Epithelial cell of esophagus (primary cell): ENCODE data around the gene RAPGEF5.

Experiments used
- DNase-seq: peaks from one replicate; pipeline ENCODE4 v3.0.0; 2010; ENCODE audit warnings: low read depth
- H3K4me3 ChIP-seq: 2 replicates; pipeline ENCODE4 v1.5.1; 2011; ENCODE audit warnings: mild to moderate bottlenecking, low read length, control low read depth
- CTCF ChIP-seq: IDR thresholded peaks from 2 replicates; pipeline ENCODE4 v1.5.1; 2011; ENCODE audit warnings: low read depth, mild to moderate bottlenecking, low read length, control low read depth, inconsistent platforms; ENCODE audit not compliant: insufficient read depth; ENCODE audit errors: missing control alignments

The RAPGEF5 gene

DNA sequence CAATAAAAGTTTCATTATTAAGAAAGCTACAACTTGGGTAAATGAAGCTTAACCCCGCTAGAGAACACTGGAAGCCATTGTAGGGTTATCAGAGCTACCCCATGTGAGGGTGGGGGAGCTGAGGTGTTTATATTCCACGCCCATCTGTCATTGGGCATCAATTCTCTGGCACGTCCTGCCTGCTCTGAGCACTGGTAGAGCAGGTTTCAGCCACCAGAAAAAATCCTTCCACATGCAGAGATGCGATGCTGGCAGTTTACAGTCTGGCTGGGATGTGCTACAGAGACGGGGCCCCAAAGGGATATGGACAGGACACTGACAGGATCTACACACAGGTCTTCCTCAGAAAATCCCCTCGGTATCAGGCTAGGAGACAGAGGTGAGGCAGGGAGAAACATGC lies 15.9 kb upstream of the RAPGEF5 start:
- DNase-seq, result peak; percentile 54
- no peak for TF ChIP-seq CTCF
- H3K4me3 ChIP-seq, result no peak overlapping the region

GRCh38 chr7:22371878-22372277 lies 14.9 kb upstream of the RAPGEF5 start:
- no peak overlapping the region for H3K4me3 ChIP-seq
- no peak for TF ChIP-seq CTCF
- no peak for DNase-seq

- TF ChIP-seq CTCF, result no peak
- no peak for DNase-seq
- H3K4me3 ChIP-seq, result no peak overlapping the region
Observed at GRCh38 chr7:22364900-22365299, 7.9 kb upstream of the RAPGEF5 start.

- no peak overlapping the region for H3K4me3 ChIP-seq
- no peak for TF ChIP-seq CTCF
- no peak for DNase-seq
Observed at GRCh38 chr7:22363756-22364422, 6.9 kb upstream of the RAPGEF5 start.

DNA sequence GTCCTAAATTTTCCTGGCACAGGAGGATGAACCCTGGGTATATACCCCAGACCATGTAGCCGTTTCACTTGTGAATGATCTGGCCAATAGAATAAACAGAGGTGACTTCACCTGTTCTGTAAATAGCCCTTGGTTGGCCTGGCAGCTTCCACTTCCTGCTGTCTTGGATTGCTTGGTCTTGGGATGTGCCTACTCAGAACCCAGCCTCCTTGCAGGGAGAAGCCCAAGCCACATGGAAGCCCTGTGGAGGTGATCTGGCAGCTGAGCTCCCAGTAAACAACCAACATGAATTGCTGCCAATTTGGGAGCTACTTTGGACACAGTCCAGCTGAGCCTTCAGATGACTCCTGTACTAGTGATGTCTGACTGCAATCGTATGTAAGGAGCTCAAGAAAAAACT lies 4.8 kb upstream of the RAPGEF5 start:
- TF ChIP-seq CTCF, result no peak
- peak; percentile 92 for DNase-seq
- no peak overlapping the region for H3K4me3 ChIP-seq

DNA sequence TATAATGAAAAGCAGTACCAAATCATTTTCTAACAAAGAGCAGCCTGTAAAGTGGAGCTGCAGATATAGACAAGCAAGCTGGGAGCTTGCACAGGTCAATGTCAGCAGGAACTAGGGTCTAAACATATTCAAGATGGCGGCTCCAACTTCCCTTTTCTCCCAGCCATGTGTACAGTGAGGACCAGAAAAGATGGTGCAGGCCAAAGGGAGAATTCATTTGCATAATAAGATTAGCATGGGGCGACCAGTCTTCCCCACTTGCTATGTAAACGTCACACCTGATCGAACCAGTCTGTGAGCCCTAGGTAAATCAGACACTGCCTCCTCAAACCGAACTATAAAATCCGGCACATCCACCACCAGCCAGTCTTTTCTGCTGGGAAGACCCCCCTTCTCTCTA lies 4.4 kb upstream of the RAPGEF5 start:
- no peak for TF ChIP-seq CTCF

More for the DNA sequence above, 4.4 kb upstream of the RAPGEF5 start:
- DNase-seq, result no peak
- no peak overlapping the region for H3K4me3 ChIP-seq
